HEK293T (cell line): ENCODE measurements around the gene ARAP2.

ENCODE experiments used
- CTCF ChIA-PET: fragments of 350-600 bp; formaldehyde crosslinking; extraction: SDS; loops from one replicate; lab custom pipeline; 2021; ENCODE audit warnings: antibody characterized with exemption, inconsistent platforms; lab: Yijun Ruan, JAX
- POLR2A ChIA-PET: fragments of 350-600 bp; formaldehyde crosslinking; extraction: SDS; loops from one replicate; lab custom pipeline; 2020; ENCODE audit warnings: antibody characterized with exemption, inconsistent platforms; lab: Yijun Ruan, JAX
- DNase-seq: peaks from one replicate; pipeline ENCODE4 v3.0.0; 2012; ENCODE audit warnings: mixed read lengths; ENCODE audit errors: extremely low spot score
- ARNT ChIP-seq: fragments of 450-650 bp; IDR thresholded peaks from 2 replicates; pipeline ENCODE4 v1.6.1; 2017; ENCODE audit warnings: mild to moderate bottlenecking
- BHLHE40 ChIP-seq: fragments of 450-650 bp; IDR thresholded peaks from 2 replicates; pipeline ENCODE4 v1.6.1; 2016; ENCODE audit warnings: mild to moderate bottlenecking, moderate library complexity, borderline replicate concordance
- CTBP1 ChIP-seq: fragments of 450-650 bp; IDR thresholded peaks from 2 replicates; pipeline ENCODE4 v1.6.1; 2016; ENCODE audit warnings: borderline replicate concordance
- ELF4 ChIP-seq: fragments of 450-650 bp; IDR thresholded peaks from 2 replicates; pipeline ENCODE4 v1.6.1; 2017; ENCODE audit warnings: antibody characterized with exemption
- FOXA1 ChIP-seq: fragments of 450-650 bp; IDR thresholded peaks from 2 replicates; pipeline ENCODE4 v1.6.1; 2016; ENCODE audit warnings: mild to moderate bottlenecking
- FOXK2 ChIP-seq: fragments of 450-650 bp; IDR thresholded peaks from 2 replicates; pipeline ENCODE4 v1.6.1; 2016; ENCODE audit warnings: mild to moderate bottlenecking
- FOXM1 ChIP-seq: fragments of 450-650 bp; IDR thresholded peaks from 2 replicates; pipeline ENCODE4 v1.6.1; 2017; ENCODE audit warnings: mild to moderate bottlenecking, borderline replicate concordance
- HDGF ChIP-seq: fragments of 450-650 bp; IDR thresholded peaks from 2 replicates; pipeline ENCODE4 v1.6.1; 2017; ENCODE audit warnings: antibody characterized with exemption, borderline replicate concordance
- L3MBTL2 ChIP-seq: fragments of 450-650 bp; conservative IDR thresholded peaks from 2 replicates; pipeline ENCODE4 v1.6.1; 2016; ENCODE audit warnings: mild to moderate bottlenecking
- LEF1 ChIP-seq: fragments of 450-650 bp; IDR thresholded peaks from 2 replicates; pipeline ENCODE4 v1.6.1; 2017; ENCODE audit warnings: mild to moderate bottlenecking, borderline replicate concordance
- NFRKB ChIP-seq: fragments of 450-650 bp; IDR thresholded peaks from 2 replicates; pipeline ENCODE4 v1.6.1; 2016; ENCODE audit warnings: mild to moderate bottlenecking, moderate library complexity
- PKNOX1 ChIP-seq: fragments of 450-650 bp; IDR thresholded peaks from 2 replicates; pipeline ENCODE4 v1.6.1; 2016
- SP1 ChIP-seq: fragments of 450-650 bp; IDR thresholded peaks from 2 replicates; pipeline ENCODE4 v1.6.1; 2017
- SUZ12 ChIP-seq: fragments of 450-650 bp; IDR thresholded peaks from 2 replicates; pipeline ENCODE4 v1.6.1; 2016; ENCODE audit warnings: mild to moderate bottlenecking
- TARDBP ChIP-seq: fragments of 450-650 bp; IDR thresholded peaks from 2 replicates; pipeline ENCODE4 v1.6.1; 2016
- ZNF384 ChIP-seq: fragments of 450-650 bp; IDR thresholded peaks from 2 replicates; pipeline ENCODE4 v1.6.1; 2016

The ARAP2 gene

GRCh38 chr4:36286481-36286871 is 42.2 kb upstream of the ARAP2 start:
- CTCF ChIA-PET, result no interaction called here
- TF ChIP-seq SP1 (no peak), LEF1 (no peak), FOXK2 (no peak)
- DNase-seq, result no peak
- POLR2A ChIA-PET, result no interaction called here

GRCh38 chr4:36285784-36286480 is 41.6 kb upstream of the ARAP2 start:
- ChIA-PET CTCF (no interaction called here), POLR2A (no interaction called here)
- TF ChIP-seq ELF4 (no peak), ARNT (no peak), ZNF384 (no peak), TARDBP (no peak), FOXK2 (no peak)
- no peak for DNase-seq

- POLR2A ChIA-PET, result no interaction called here
- TF ChIP-seq ZNF384 (no peak), HDGF (no peak), LEF1 (no peak), FOXM1 (no peak), ARNT (no peak), SP1 (no peak), CTBP1 (no peak), BHLHE40 (no peak), TARDBP (no peak), L3MBTL2 (no peak), PKNOX1 (no peak), FOXK2 (no peak), NFRKB (no peak), FOXA1 (no peak), ELF4 (no peak), SUZ12 (no peak)
- no peak for DNase-seq
- CTCF ChIA-PET, result no interaction called here
Measured at GRCh38 chr4:36283912-36284465, 39.7 kb upstream of the ARAP2 start.

GRCh38 chr4:36282503-36283030 is 38.3 kb upstream of the ARAP2 start:
- ChIA-PET POLR2A (no interaction called here), CTCF (no interaction called here)
- DNase-seq, result no peak
- TF ChIP-seq L3MBTL2 (no peak), NFRKB (no peak), SP1 (no peak), LEF1 (no peak), HDGF (no peak), BHLHE40 (no peak), FOXA1 (no peak), ZNF384 (no peak)

- TF ChIP-seq CTBP1, result no peak
- TF ChIP-seq SUZ12, result no peak
- TF ChIP-seq BHLHE40, result no peak
- no peak for TF ChIP-seq L3MBTL2
- no peak for TF ChIP-seq HDGF
- no peak for TF ChIP-seq ZNF384
- no peak for TF ChIP-seq LEF1
- no peak for TF ChIP-seq SP1
- TF ChIP-seq NFRKB, result no peak
- no peak for TF ChIP-seq ELF4
- no peak for TF ChIP-seq TARDBP
- no peak for TF ChIP-seq FOXM1
- no peak for TF ChIP-seq FOXK2
- TF ChIP-seq PKNOX1, result no peak
- no peak for TF ChIP-seq ARNT
- TF ChIP-seq FOXA1, result no peak
- POLR2A ChIA-PET, result no interaction called here
- CTCF ChIA-PET, result no interaction called here
- no peak for DNase-seq
Measured at GRCh38 chr4:36281384-36282106, 37.2 kb upstream of the ARAP2 start, which contains the start of gene DTHD1. TSS of gene DTHD1 (plus strand) at chr4:36281616. CDS start at chr4:36281759, 143 bp downstream.

GRCh38 chr4:36280555-36280954 is 36.2 kb upstream of the ARAP2 start:
- TF ChIP-seq CTBP1 (no peak), FOXA1 (no peak), PKNOX1 (no peak), NFRKB (no peak), SP1 (no peak)
- POLR2A ChIA-PET, result no interaction called here
- CTCF ChIA-PET, result no interaction called here
- no peak for DNase-seq
